Fibroblast of skin of left biceps (primary cell): ENCODE data around the gene MYOZ3.

Experiments used
- DNase-seq, 2 experiments: peaks; one replicate each; pipeline ENCODE4 v3.0.0-alpha.2; 2013; ENCODE audit warnings: low read depth in 2 of 2

MYOZ3 gene

GRCh38 chr5:150659360-150660107 is 1.5 kb upstream of the MYOZ3 start:
- DNase-seq, result no peak

GRCh38 chr5:150660108-150660831 is 781 bp upstream of the MYOZ3 start:
- no peak for DNase-seq

GRCh38 chr5:150661821-150662596 is 958 bp downstream of the MYOZ3 start:
- DNase-seq, result no peak

- no peak for DNase-seq
These were observed 1.9 kb downstream of the MYOZ3 start for GRCh38 chr5:150662731-150663516.

- DNase-seq, result no peak
These were observed 2.9 kb downstream of the MYOZ3 start for GRCh38 chr5:150663936-150664335.

- no peak for DNase-seq
These were observed 4.0 kb downstream of the MYOZ3 start for GRCh38 chr5:150665044-150665443.

GRCh38 chr5:150670275-150670947 is 9.4 kb downstream of the MYOZ3 start:
- DNase-seq, result no peak

GRCh38 chr5:150670948-150671310 is 9.9 kb downstream of the MYOZ3 start:
- DNase-seq, result no peak

GRCh38 chr5:150671509-150672236 is 10.6 kb downstream of the MYOZ3 start:
- no peak for DNase-seq

- DNase-seq, result no peak
These were observed 11.3 kb downstream of the MYOZ3 start for GRCh38 chr5:150672237-150672883.

- no peak for DNase-seq
These were observed 11.8 kb downstream of the MYOZ3 start for GRCh38 chr5:150672884-150673275.

- DNase-seq, result no peak
These were observed 13.3 kb downstream of the MYOZ3 start for GRCh38 chr5:150674341-150674821.

GRCh38 chr5:150675069-150675468 is 14.0 kb downstream of the MYOZ3 start:
- no peak for DNase-seq

GRCh38 chr5:150676578-150676977 is 15.5 kb downstream of the MYOZ3 start:
- no peak for DNase-seq

- no peak for DNase-seq
These were observed 28.1 kb downstream of the MYOZ3 start for GRCh38 chr5:150689120-150689519.

- no peak for DNase-seq
These were observed 29.7 kb downstream of the MYOZ3 start for GRCh38 chr5:150690760-150691159.

- no peak for DNase-seq
These were observed 31.2 kb downstream of the MYOZ3 start for GRCh38 chr5:150692276-150692675.

GRCh38 chr5:150694612-150695011 is 33.6 kb downstream of the MYOZ3 start:
- peak in 1 of 2 experiments; percentile 26 for DNase-seq

- no peak for DNase-seq
These were observed 39.2 kb downstream of the MYOZ3 start for GRCh38 chr5:150700246-150700593.
